ENCODE data around the gene DDN. TPM values are rescaled to one million over a fixed set of nuclear protein-coding genes. Genes with fewer than 3 reads are reported as not detected.

The DDN gene
- total RNA-seq, 2 donors from 2014 or later = 0.07 to 1.1 TPM

DNA sequence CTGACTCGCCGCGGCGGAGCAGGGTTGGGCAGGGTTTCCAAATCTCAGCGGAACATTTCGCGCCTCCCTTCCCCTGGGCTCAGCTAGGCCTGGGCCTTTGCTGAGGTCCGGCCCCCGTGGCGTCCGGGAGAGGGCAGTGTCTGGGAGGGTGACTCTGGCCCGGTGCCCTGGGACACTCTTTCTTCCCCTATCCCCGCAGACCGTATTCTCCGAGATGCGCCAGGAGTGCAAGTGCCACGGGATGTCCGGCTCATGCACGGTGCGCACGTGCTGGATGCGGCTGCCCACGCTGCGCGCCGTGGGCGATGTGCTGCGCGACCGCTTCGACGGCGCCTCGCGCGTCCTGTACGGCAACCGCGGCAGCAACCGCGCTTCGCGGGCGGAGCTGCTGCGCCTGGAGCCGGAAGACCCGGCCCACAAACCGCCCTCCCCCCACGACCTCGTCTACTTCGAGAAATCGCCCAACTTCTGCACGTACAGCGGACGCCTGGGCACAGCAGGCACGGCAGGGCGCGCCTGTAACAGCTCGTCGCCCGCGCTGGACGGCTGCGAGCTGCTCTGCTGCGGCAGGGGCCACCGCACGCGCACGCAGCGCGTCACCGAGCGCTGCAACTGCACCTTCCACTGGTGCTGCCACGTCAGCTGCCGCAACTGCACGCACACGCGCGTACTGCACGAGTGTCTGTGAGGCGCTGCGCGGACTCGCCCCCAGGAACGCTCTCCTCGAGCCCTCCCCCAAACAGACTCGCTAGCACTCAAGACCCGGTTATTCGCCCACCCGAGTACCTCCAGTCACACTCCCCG, 18.0 kb downstream of the DDN start:
- Mint-ChIP-seq H3K36me3 (peaks cover 6 to 27% of the 10 kb centered on the region in 2 donors), H3K9me3 (no peaks in the 10 kb centered on the region), H3K27ac (no peak overlapping the region)
- peak in 1 of 2 donors; percentile 29 for ATAC-seq
- DNase-seq (ENCODE audit: low spot score in 2 of 2) = peak in 1 of 2 donors; percentile 30

DNA sequence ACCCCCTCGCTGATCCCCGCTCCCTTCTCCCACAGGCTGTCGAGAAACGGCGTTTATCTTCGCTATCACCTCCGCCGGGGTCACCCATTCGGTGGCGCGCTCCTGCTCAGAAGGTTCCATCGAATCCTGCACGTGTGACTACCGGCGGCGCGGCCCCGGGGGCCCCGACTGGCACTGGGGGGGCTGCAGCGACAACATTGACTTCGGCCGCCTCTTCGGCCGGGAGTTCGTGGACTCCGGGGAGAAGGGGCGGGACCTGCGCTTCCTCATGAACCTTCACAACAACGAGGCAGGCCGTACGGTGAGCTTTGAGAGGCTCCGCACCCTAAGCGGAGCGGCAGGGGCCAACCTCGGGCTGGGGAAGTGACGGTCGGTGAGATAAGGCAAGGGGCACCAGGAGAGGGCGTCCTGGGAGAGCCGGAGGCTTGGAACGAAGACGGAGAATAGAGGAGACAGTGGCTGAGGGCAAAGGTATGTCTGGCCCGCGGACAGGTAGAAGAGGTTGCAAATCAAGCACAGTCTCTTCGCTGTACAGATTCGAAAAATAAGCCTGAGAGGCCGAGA, 18.7 kb downstream of the DDN start:
- H3K9me3 Mint-ChIP-seq = no peaks in the 10 kb centered on the region
- ATAC-seq (peak in 1 of 2 donors; percentile 24), DNase-seq (ENCODE audit: low spot score in 2 of 2) (peak in 1 of 2 donors; percentile 51)
- H3K27ac Mint-ChIP-seq = no peak overlapping the region
- peaks cover 6 to 27% of the 10 kb centered on the region in 2 donors for H3K36me3 Mint-ChIP-seq

DNA sequence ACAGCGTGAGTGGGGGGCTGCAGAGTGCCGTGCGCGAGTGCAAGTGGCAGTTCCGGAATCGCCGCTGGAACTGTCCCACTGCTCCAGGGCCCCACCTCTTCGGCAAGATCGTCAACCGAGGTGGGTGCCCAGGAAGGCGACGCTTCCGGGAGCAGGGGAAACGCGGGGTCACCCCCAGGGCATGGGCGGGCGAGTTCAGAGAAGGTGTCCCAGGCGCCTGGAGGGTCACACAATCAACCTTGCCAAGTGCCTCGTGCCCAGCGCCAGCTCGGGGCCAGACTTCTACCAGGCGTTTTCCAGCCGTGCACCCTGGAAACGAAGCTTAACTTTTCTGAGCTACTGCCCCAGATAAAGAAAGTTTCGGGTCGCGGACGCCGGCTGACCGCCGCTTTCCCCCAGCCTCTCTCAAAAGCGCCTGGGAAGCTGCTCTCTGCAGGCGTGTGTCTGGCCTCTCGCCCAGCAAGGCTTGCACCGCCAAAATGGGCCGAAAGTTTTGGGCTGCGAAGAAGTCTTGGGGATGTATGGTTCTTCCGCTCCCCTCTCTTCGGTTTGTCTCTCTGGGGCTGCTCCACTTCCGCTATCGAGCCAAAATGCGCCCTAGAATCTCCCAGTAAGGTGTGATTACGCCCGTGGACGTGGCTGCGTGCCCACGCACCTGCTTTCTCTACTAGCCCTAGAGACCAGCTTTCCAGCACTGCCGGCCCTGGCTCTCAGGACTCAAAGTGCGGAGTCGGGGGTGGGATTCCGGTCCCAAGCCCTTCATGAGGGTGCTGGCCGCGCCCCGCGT, 19.4 kb downstream of the DDN start:
- DNase-seq (ENCODE audit: low spot score in 2 of 2) (peak in 1 of 2 donors; percentile 32), ATAC-seq (no peak)
- Mint-ChIP-seq H3K36me3 (peaks cover 6 to 27% of the 10 kb centered on the region in 2 donors), H3K27ac (no peak overlapping the region), H3K9me3 (no peaks in the 10 kb centered on the region)

DNA sequence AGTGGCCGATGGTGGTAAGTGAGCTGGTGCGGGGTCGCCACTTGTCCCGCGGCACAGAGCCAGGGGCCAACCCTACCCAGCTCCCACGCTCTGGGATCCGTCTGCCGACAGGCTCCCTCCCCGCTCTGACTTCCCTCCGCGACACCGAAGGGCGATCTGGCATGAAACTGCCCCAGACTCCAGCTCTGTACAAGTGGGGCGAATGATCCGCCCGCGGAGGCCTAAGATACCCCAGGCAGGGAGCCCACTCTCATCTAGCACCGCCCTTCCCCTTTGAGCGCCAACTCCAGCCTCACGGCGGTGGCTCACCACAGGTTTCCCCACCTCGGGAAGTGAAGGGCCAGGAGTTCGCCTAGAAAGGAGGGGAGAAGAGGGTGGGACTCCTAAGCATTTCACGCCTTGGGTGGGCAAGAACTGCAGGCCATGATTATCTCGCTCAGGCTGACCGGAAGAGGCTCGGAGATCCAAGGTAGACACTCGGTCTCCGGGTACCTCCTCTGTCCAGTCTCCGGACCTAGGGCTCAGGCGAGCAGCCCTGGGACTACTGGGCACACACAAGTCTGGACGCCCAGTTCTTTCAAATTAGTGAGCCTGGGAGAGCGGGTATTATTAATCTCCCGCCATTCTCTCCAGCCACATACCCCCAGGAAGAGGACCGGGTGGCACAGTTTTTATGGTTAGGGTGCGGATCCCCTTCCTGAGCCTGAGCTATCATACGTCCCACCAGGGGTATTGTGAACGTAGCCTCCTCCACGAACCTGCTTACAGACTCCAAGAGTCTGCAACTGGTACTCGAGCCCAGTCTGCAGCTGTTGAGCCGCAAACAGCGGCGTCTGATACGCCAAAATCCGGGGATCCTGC, 20.2 kb downstream of the DDN start:
- Mint-ChIP-seq H3K36me3 (peaks cover 6 to 27% of the 10 kb centered on the region in 2 donors), H3K9me3 (no peaks in the 10 kb centered on the region), H3K27ac (peak overlapping the region in 1 of 2 donors; percentile 31)
- no peak for DNase-seq (ENCODE audit: low spot score in 2 of 2)
- ATAC-seq = no peak

DNA sequence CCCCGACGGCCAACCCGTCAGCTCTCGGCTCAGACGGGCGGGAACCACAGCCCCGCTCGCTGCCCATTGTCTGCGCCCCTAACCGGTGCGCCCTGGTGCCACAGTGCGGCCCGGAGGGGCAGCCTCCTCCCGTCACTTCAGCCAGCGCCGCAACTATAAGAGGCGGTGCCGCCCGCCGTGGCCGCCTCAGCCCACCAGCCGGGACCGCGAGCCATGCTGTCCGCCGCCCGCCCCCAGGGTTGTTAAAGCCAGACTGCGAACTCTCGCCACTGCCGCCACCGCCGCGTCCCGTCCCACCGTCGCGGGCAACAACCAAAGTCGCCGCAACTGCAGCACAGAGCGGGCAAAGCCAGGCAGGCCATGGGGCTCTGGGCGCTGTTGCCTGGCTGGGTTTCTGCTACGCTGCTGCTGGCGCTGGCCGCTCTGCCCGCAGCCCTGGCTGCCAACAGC, 20.9 kb downstream of the DDN start, which contains the start of gene WNT1:
Gene WNT1 (plus strand): TSS at position 32 of the 450 bp plus-strand sequence. CDS start 329 bp downstream, at position 361.
- DNase-seq (ENCODE audit: low spot score in 2 of 2) (no peak), ATAC-seq (peak; percentile 1 to 27)
- Mint-ChIP-seq H3K36me3 (peaks cover 6 to 27% of the 10 kb centered on the region in 2 donors), H3K9me3 (no peaks in the 10 kb centered on the region), H3K27ac (peak within 1 kb of the TSS; percentile 31 to 75)

DNA sequence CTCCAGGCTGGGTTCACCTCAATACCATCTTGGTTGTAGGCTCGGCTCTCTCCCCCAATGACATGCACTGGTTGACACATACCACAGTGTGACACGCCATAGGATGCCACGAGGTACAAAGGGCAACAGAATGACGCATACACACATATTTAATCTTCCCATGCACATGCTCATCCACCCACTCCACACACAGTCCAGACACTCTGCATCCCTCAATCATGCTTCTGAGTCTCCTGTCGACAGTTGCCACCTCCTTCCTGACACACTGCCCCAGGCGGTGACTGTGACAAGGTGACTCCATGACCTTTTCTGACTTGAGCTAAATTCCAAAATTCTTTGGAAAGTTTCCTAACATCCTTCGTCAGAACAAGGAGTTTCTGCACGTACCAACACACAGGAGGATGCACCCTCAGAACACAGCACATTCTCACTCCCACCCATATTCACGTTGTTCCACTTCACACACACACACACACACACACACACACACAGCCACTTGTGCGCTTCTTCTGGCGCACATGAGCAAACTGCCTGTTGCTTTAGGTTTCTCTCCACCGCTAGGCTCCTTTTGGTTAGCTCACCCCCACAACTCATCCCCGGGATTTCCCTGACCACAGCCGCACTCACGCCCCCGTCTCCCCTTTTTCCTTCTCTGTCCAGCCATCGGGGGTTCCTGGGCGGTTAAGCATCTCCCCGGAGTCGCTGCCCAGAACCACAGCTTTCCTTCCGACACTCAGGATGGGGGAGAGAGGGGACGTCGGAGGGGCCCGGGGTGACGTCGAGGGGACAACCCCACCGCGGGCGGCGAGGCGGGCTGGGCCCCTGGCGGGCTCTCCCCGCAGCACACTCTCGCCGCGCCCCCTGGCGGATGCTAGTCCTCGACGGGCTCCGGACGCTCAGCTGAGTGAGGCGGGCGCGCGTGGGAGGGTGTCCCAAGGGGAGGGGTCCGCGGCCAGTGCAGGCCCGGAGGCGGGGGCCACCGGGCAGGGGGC, 21.6 kb downstream of the DDN start:
- Mint-ChIP-seq H3K27ac (peak overlapping the region in 1 of 2 donors; percentile 75), H3K36me3 (peaks cover 6 to 26% of the 10 kb centered on the region in 2 donors), H3K9me3 (no peaks in the 10 kb centered on the region)
- DNase-seq (ENCODE audit: low spot score in 2 of 2) (peak; percentile 90 to 95), ATAC-seq (peak; percentile 76 to 79)

DNA sequence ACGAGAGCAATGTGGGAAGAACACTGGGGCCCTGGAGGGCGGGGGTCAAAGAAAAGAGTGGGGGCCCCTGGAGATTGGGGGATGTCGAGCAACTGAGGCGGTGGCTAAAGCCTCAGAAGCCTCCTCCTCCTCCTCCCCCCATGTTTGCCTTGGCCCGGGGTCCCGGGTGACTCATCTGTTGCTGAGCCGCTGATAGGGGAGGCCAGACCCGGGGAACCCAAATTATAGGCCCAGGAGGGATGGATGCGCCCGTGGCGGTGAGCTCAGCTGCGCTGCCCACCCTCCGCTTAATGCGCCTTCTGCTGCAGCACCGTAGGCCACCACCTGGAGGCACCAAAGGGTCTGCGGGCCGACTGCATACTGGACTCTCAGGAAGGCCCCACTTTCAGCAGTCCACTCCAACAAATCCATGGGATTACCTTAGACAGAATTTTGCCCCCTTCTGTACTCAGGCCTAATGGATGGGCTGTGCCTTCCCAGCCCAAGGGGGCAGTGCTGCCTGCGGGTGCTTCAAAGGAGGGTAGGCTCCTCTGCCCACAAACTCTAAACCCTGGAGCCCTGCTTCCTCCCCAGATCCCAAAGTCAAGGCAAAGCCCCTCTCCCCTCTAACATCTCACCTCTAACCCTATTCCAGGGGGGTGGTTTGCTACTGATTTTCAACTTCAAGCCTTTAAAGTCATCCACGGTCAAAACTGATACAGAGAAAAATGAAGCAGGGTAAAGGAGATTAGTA, 25.1 kb downstream of the DDN start:
- no peaks in the 10 kb centered on the region for H3K36me3 Mint-ChIP-seq
- ATAC-seq (no peak), DNase-seq (ENCODE audit: low spot score in 2 of 2) (peak in 1 of 2 donors; percentile 60)
- H3K27ac Mint-ChIP-seq = no peak overlapping the region
- H3K9me3 Mint-ChIP-seq = no peaks in the 10 kb centered on the region

DNA sequence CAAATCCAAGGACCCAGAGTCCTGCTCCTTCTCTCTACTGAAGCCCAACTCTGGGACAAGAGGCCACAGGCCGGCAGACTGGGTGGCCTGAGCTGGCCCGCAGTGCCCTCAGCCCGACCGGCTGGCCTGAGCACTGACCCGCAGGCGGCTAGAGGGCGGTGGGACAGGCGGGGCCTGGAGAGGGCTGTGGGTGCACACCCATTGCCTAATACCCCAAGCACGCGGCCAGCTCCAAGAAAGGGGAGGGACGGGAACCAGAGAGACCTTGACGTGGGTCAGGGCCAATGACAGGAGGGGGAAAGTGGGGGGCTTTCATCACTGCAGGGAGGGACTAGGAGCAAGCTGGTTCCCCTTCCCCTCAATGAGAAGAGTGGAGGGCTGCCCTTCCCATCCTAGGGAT, 25.6 kb downstream of the DDN start:
- ATAC-seq (no peak), DNase-seq (ENCODE audit: low spot score in 2 of 2) (no peak)
- Mint-ChIP-seq H3K36me3 (no peaks in the 10 kb centered on the region), H3K27ac (no peak overlapping the region), H3K9me3 (no peaks in the 10 kb centered on the region)

DNA sequence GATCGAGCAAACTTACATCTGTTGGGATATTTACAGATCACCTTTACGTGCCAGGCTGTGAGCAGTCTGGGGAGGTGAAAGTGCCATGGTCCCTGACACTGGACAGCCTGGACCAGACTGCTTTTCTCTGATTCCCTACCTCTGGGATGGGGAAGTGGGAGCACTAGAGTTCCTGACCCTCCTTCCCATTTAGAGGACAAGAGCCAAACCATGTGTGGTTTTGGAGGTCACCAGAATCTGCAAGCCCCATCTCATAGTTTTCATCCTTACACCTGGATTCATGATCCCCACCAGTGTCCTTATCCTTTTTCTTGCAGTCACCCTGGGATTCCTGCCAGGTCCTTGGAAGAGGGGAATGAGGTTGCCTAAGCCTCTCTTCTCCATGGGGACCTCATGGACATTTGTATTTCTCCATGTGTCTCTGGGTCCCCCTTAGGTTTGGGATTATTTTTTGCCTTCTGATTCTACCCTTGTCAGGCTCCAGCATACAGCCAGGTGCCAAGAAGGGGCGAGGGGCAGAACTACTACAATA, 26.2 kb downstream of the DDN start:
- H3K9me3 Mint-ChIP-seq = no peaks in the 10 kb centered on the region
- H3K36me3 Mint-ChIP-seq = no peaks in the 10 kb centered on the region
- ATAC-seq (no peak), DNase-seq (ENCODE audit: low spot score in 2 of 2) (no peak)
- no peak overlapping the region for H3K27ac Mint-ChIP-seq

DNA sequence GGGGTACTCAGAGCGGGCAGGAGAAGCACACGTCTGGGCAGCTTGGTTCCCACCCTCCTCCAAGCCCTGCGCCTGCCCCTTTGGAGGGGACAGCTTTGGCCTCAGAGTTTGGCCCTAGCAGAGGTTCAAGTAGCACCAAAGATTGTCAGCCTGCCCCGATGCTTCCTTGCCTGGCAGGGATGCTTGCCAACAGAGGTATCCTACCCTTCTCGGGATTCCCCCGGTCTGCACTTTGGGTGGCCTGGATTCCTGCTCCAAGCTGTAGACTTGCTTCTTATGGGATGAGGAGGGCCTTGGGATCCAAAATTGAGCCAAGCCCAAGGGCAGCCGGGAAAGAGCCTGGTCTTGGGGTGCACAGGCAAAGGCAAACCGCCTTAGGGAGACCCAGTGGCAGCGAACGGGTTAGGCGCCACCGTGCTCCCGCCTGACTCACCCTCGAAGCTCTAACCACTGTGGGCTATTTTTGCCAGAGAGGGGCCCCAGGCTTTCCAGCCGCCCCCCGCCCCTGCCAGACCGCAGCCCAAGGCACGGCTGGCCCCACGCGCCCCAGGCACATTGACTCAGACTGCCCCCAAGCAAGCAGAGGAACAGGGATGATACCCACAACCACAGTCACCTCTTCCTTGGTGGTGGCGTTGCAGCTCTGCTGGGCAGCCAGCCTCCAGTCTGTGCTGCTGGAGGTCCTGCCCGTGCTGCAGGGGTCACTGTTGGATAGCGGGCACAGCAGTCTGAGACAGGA, 26.8 kb downstream of the DDN start:
- ATAC-seq = peak; percentile 25 to 42
- Mint-ChIP-seq H3K27ac (no peak overlapping the region), H3K9me3 (no peaks in the 10 kb centered on the region), H3K36me3 (no peaks in the 10 kb centered on the region)
- peak in 1 of 2 donors; percentile 73 for DNase-seq (ENCODE audit: low spot score in 2 of 2)

DNA sequence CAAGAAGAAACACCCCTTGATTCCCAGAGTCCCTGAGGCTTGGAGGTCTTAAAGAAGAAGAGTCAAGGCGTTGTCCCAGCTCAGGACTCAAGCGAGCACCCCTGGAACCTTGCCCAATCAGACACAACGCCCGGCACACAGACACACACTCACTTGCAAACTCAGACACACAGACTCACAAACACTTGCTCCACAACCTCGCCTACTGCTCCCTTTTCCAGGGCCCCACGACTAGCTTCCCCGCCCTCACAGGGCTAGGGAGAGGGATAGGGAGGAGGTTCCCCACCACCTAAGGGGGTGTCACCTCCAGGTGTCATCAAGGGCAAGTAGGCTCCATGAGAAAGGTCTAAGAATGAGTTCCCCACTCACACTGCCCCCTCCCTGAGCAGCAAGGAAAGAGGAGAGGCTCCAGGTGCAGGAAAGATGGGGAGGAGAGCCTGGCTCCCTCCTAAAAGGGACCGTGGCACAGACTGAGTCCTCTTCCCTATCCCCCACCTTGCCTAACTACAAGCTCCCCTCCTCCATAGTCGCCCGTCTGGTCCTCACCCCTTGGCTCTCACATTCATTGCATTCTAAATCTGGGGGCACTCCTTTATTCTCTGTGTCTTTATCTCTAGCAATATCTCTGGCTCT, 28.4 kb downstream of the DDN start:
- ATAC-seq (no peak), DNase-seq (ENCODE audit: low spot score in 2 of 2) (no peak)
- no peak overlapping the region for H3K27ac Mint-ChIP-seq
- no peaks in the 10 kb centered on the region for H3K9me3 Mint-ChIP-seq
- H3K36me3 Mint-ChIP-seq = no peaks in the 10 kb centered on the region

DNA sequence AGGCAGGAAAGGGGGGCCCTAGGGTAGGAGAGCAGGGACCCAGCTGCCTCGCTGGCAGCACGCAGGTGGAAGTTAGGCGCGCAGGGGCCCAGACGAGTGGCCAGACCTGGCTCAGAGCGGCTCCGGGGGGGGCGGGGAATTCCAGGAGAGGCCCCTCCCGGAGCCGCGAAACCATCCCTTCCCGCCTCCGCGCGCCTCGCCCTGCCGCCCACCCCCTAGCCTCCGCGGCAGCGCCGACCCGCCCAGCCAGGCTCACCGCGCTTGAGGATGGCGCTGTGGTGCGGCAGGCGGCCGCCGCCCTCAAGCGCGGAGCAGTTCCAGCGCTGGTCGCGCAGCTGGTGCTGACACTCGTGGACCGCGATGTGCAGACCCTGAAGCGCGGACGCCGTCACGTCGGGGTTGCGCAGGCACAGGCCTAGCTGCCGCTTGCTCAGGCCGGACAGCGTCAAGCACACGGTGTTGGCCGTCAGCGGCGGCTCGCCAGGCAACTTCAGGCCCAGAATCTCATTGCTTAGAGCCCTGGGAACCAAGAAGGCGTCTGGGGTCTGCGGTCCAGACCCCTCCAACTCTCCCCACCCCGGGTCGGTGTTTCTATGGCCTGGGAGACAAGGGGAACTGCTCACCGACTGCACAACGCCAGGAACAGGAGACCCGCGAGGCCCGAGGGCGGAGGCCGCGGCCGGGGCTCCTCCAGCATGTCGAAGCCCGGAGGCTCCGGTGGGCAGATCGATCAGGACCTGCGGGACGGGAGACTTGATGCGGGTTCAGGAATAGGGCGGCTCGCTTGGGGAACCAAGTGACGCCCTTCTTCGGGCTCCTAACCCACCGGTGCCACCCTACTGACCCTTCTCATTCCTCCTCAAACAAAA, 29.1 kb downstream of the DDN start:
- DNase-seq (ENCODE audit: low spot score in 2 of 2) (no peak), ATAC-seq (peak; percentile 24 to 58)
- Mint-ChIP-seq H3K27ac (no peak overlapping the region), H3K9me3 (no peaks in the 10 kb centered on the region), H3K36me3 (no peaks in the 10 kb centered on the region)

Measured in activated naive CD4-positive, alpha-beta T cell treated with anti-CD3 and anti-CD28 coated beads, Interleukin-2, amount 50 U/mL, for 72 hours (primary cell).